HepG2 (cell line): ENCODE data around the gene PPAN. TPM values are rescaled to one million over a fixed set of nuclear protein-coding genes. Genes with fewer than 3 reads are reported as not detected.

Source experiments
- CBFB ChIP-seq: sonication (generic); formaldehyde crosslinking; IDR thresholded peaks from 2 replicates; pipeline ENCODE4 v1.4.0; 2020; ENCODE audit warnings: missing genetic modification reagents
- CENPBD1 ChIP-seq: sonication (generic); formaldehyde crosslinking; IDR thresholded peaks from 2 replicates; pipeline ENCODE4 v1.8.0; 2022; ENCODE audit warnings: missing genetic modification reagents, low read depth, mild to moderate bottlenecking, borderline replicate concordance
- CSRNP1 ChIP-seq: sonication (generic); formaldehyde crosslinking; IDR thresholded peaks from 2 replicates; pipeline ENCODE4 v1.8.1; 2023; ENCODE audit warnings: mild to moderate bottlenecking, missing genetic modification reagents
- ELF4 ChIP-seq: sonication (generic); formaldehyde crosslinking; IDR thresholded peaks from 2 replicates; pipeline ENCODE4 v1.5.0; 2020; ENCODE audit warnings: missing genetic modification reagents, mild to moderate bottlenecking, moderate library complexity, borderline replicate concordance
- FOSL2 ChIP-seq: sonication (generic); formaldehyde crosslinking; IDR thresholded peaks from 2 replicates; pipeline ENCODE4 v1.4.0; 2020; ENCODE audit warnings: missing genetic modification reagents
- GABPB1 ChIP-seq: IDR thresholded peaks from 2 replicates; pipeline ENCODE4 v1.6.1; 2016; ENCODE audit warnings: mild to moderate bottlenecking, missing genetic modification reagents, moderate library complexity, missing compliant biosample characterization
- GLI4 ChIP-seq: sonication (generic); formaldehyde crosslinking; IDR thresholded peaks from 2 replicates; pipeline ENCODE4 v1.5.1; 2020; ENCODE audit warnings: missing genetic modification reagents, mild to moderate bottlenecking, moderate library complexity, borderline replicate concordance
- GPBP1L1 ChIP-seq: sonication (generic); formaldehyde crosslinking; IDR thresholded peaks from 2 replicates; pipeline ENCODE4 v1.5.0; 2020; ENCODE audit warnings: mild to moderate bottlenecking, missing genetic modification reagents
- HDAC2 ChIP-seq: sonication (generic); formaldehyde crosslinking; IDR thresholded peaks from 2 replicates; pipeline ENCODE4 v1.4.0; 2020; ENCODE audit warnings: missing genetic modification reagents
- HMGXB4 ChIP-seq, 2 experiments: sonication (generic) in 1 of 2; formaldehyde crosslinking in 1 of 2; IDR thresholded peaks; 2 replicates each; pipeline versions ENCODE4 v1.4.0 to v1.6.1; 2018 to 2020; ENCODE audit warnings: missing genetic modification reagents in 2 of 2, borderline replicate concordance in 1 of 2, low read depth in 1 of 2, mild to moderate bottlenecking in 1 of 2, missing biosample characterization in 1 of 2
- MTF1 ChIP-seq: sonication (generic); formaldehyde crosslinking; IDR thresholded peaks from 2 replicates; pipeline ENCODE4 v1.5.0; 2020; ENCODE audit warnings: missing genetic modification reagents
- NR2F2 ChIP-seq: IDR thresholded peaks from 2 replicates; pipeline ENCODE4 v1.6.1; 2012; ENCODE audit warnings: low read depth, inconsistent platforms, borderline replicate concordance
- SKI ChIP-seq: fragments of 450-650 bp; IDR thresholded peaks from one replicate; pipeline ENCODE4 v1.6.1; 2018; ENCODE audit warnings: mild to moderate bottlenecking; ENCODE audit not compliant: partially characterized antibody
- TBX2 ChIP-seq: sonication (generic); formaldehyde crosslinking; IDR thresholded peaks from 2 replicates; pipeline ENCODE4 v1.5.0; 2020; ENCODE audit warnings: missing genetic modification reagents, mild to moderate bottlenecking, borderline replicate concordance
- TSC22D2 ChIP-seq: sonication (generic); formaldehyde crosslinking; IDR thresholded peaks from 2 replicates; pipeline ENCODE4 v1.5.1; 2020; ENCODE audit warnings: missing genetic modification reagents, mild to moderate bottlenecking, borderline replicate concordance
- ZBTB44 ChIP-seq: sonication (generic); formaldehyde crosslinking; IDR thresholded peaks from 2 replicates; pipeline ENCODE4 v1.4.0; 2020; ENCODE audit warnings: missing genetic modification reagents
- ZGPAT ChIP-seq: IDR thresholded peaks from 2 replicates; pipeline ENCODE4 v1.6.1; 2016; ENCODE audit warnings: mild to moderate bottlenecking
- ZKSCAN8 ChIP-seq: IDR thresholded peaks from 2 replicates; pipeline ENCODE4 v1.6.1; 2016; ENCODE audit warnings: borderline replicate concordance, missing genetic modification reagents, missing compliant biosample characterization
- ZNF205 ChIP-seq: IDR thresholded peaks from 2 replicates; pipeline ENCODE4 v1.6.1; 2018; ENCODE audit warnings: missing biosample characterization, missing genetic modification reagents
- ZNF335 ChIP-seq: sonication (generic); formaldehyde crosslinking; IDR thresholded peaks from 2 replicates; pipeline ENCODE4 v1.4.0; 2020; ENCODE audit warnings: missing genetic modification reagents
- ZNF644 ChIP-seq: IDR thresholded peaks from 2 replicates; pipeline ENCODE4 v1.6.1; 2016; ENCODE audit warnings: low read depth
- ZNF747 ChIP-seq: sonication (generic); formaldehyde crosslinking; IDR thresholded peaks from 2 replicates; pipeline ENCODE4 v1.8.1; 2023; ENCODE audit warnings: missing genetic modification reagents, mild to moderate bottlenecking, borderline replicate concordance
- ZNF879 ChIP-seq: sonication (generic); formaldehyde crosslinking; IDR thresholded peaks from 2 replicates; pipeline ENCODE4 v1.8.1; 2023; ENCODE audit warnings: missing genetic modification reagents
- polyA plus RNA-seq, 8 experiments: library from polyadenylated mRNA; depleted of rRNA in 3 of 8; stranded (reverse) in 7 of 8; unstranded in 1 of 8; fragments of >200 nt; fragmentation: Illumina TruSeq in 4 of 8; extraction: Trizol in 4 of 8; gene quantifications; 2 replicates each; pipeline versions ENCODE4 v1.2.1 to v1.2.3, GENCODE V29; 2011 to 2016; ENCODE audit warnings: low read depth in 4 of 8, missing spikeins in 1 of 8, mixed read lengths in 1 of 8; ENCODE audit not compliant: insufficient read depth in 1 of 8
- total RNA-seq, 5 experiments: library from RNA; depleted of rRNA; stranded (reverse); fragments of >200 nt; fragmentation: Illumina TruSeq; extraction: Trizol; gene quantifications; 2 replicates each; pipeline ENCODE4 v1.2.3, GENCODE V29; 2016; ENCODE audit warnings: low read depth in 1 of 5

Gene PPAN
- total and polyA plus RNA-seq, 2 of the 13 experiments (the other 11 are each of a cell fraction or from before 2014, with no cell fraction given), result 36.2 to 41.9 TPM

- no peak for TF ChIP-seq HMGXB4 (CRISPR knock-in tag; IDR thresholded peaks at IDR 0.05; ENCODE audit: borderline replicate concordance in 1 of 2, low read depth in 1 of 2)
- peak; percentile 30; the same call in 1 of the 2 replicates for TF ChIP-seq FOSL2 (CRISPR knock-in tag)
- TF ChIP-seq ZGPAT (CRISPR knock-in tag), result no peak
- TF ChIP-seq TSC22D2 (CRISPR knock-in tag), result no peak
- TF ChIP-seq CBFB, result no peak
- no peak for TF ChIP-seq NR2F2
- TF ChIP-seq SKI, result peak; percentile 19
- TF ChIP-seq CSRNP1 (CRISPR knock-in tag), result no peak
- no peak for TF ChIP-seq GLI4 (CRISPR knock-in tag)
- TF ChIP-seq GABPB1 (CRISPR knock-in tag), result no peak
- TF ChIP-seq ZNF335 (CRISPR knock-in tag), result no peak
- no peak for TF ChIP-seq ZKSCAN8 (CRISPR knock-in tag)
- no peak for TF ChIP-seq ELF4 (CRISPR knock-in tag)
- TF ChIP-seq CENPBD1 (CRISPR knock-in tag), result no peak
- TF ChIP-seq TBX2 (CRISPR knock-in tag), result 0 out of 2 replicates have a peak, but pooled peaks have one; percentile 32
- no peak for TF ChIP-seq ZNF644
- no peak for TF ChIP-seq ZNF205 (CRISPR knock-in tag)
- no peak for TF ChIP-seq MTF1 (CRISPR knock-in tag)
- no peak for TF ChIP-seq ZNF879
- TF ChIP-seq ZNF747 (CRISPR knock-in tag), result no peak
- TF ChIP-seq GPBP1L1, result no peak
- TF ChIP-seq ZBTB44, result no peak
- peak; percentile 55; the same call in 1 of the 2 replicates for TF ChIP-seq HDAC2 (CRISPR knock-in tag)
These were observed 27.1 kb upstream of the PPAN start (continued) for GRCh38 chr19:10079031-10079453.
